B cell (primary cell): ENCODE measurements around the gene RIPOR2. TPM values are rescaled to one million over a fixed set of nuclear protein-coding genes. Genes with fewer than 3 reads are reported as not detected.
A peak's percentile ranks its signal among the peaks of the same experiment; 100 is the strongest.

Source experiments
- ATAC-seq: fragments of 200-7000 bp; cut with Tn5 transposase; one replicate; pipeline ENCODE4 v1.10.0; 2021; ENCODE audit warnings: low read depth, mild to moderate bottlenecking, moderate number of reproducible peaks, moderate library complexity
- CTCF ChIA-PET: fragments of 350-600 bp; sonication (Branson Sonifier 250); formaldehyde crosslinking; loops from one replicate; lab custom pipeline; 2021; ENCODE audit warnings: antibody characterized with exemption, inconsistent platforms; lab: Charles Lee
- POLR2A ChIA-PET: fragments of 350-600 bp; sonication (Branson Sonifier 250); formaldehyde crosslinking; loops from one replicate; lab custom pipeline; 2021; ENCODE audit warnings: antibody characterized with exemption; lab: Charles Lee
- DNase-seq: peaks from one replicate; pipeline ENCODE4 v3.0.0; 2013
- H2AFZ ChIP-seq: 2 replicates; pipeline ENCODE4 v1.6.1; 2012; ENCODE audit warnings: mild to moderate bottlenecking, low read depth, low read length; ENCODE audit not compliant: insufficient read depth, poor library complexity, severe bottlenecking
- H3K27ac ChIP-seq, 2 donors: 1 replicate in 1 of 2; 2 replicates in 1 of 2; pipeline ENCODE4 v1.5.1; 2012 to 2013; ENCODE audit warnings: low read length in 2 of 2, mild to moderate bottlenecking in 2 of 2, moderate library complexity in 1 of 2
- H3K27me3 ChIP-seq, 4 experiments: fragments of 200-600 bp in 1 of 4; sonication (generic) in 1 of 4; replicated peaks in 1 of 4; 1 replicate in 2 of 4; 2 replicates in 2 of 4; pipeline versions ENCODE4 v1.6.1 to v1.7.0; 2013 to 2016; ENCODE audit warnings: low read length in 3 of 4, mild to moderate bottlenecking in 2 of 4, mixed read lengths in 1 of 4, moderate library complexity in 1 of 4; ENCODE audit not compliant: insufficient read depth in 4 of 4, control insufficient read depth in 3 of 4; ENCODE audit errors: control extremely low read depth in 1 of 4
- H3K36me3 ChIP-seq, 2 experiments: replicated peaks in 1 of 2; 1 replicate in 1 of 2; 2 replicates in 1 of 2; pipeline versions ENCODE4 v1.6.1 to v1.7.1; 2013; ENCODE audit warnings: low read length in 1 of 2; ENCODE audit not compliant: insufficient read depth in 2 of 2, control insufficient read depth in 1 of 2; ENCODE audit errors: control extremely low read depth in 1 of 2, extremely low read depth in 1 of 2
- H3K4me1 ChIP-seq, 2 donors: fragments of 200-600 bp in 1 of 2; sonication (generic) in 1 of 2; 1 replicate in 1 of 2; 2 replicates in 1 of 2; pipeline versions ENCODE4 v1.5.1 to v1.6.1; 2013 to 2017; ENCODE audit warnings: low read length in 2 of 2; ENCODE audit not compliant: control insufficient read depth in 2 of 2, insufficient read depth in 2 of 2
- H3K4me2 ChIP-seq: replicated peaks from 2 replicates; pipeline ENCODE3; 2012; ENCODE audit warnings: mild to moderate bottlenecking, low read depth, low read length; ENCODE audit not compliant: poor library complexity, severe bottlenecking
- H3K4me3 ChIP-seq, 5 experiments: fragments of 200-600 bp in 1 of 5; sonication (generic) in 1 of 5; 1 replicate in 3 of 5; 2 replicates in 2 of 5; pipeline versions ENCODE4 v1.5.1 to v1.7.0; 2011 to 2016; ENCODE audit warnings: low read length in 4 of 5, mild to moderate bottlenecking in 4 of 5, low read depth in 2 of 5, control low read depth in 1 of 5, moderate library complexity in 1 of 5; ENCODE audit not compliant: insufficient read depth in 1 of 5; ENCODE audit errors: control extremely low read depth in 1 of 5, extremely low read depth in 1 of 5
- H3K79me2 ChIP-seq: fragments of 200-600 bp; sonication (generic); one replicate; pipeline ENCODE4 v1.6.0; 2016; ENCODE audit warnings: low read length; ENCODE audit not compliant: control insufficient read depth, insufficient read depth
- H3K9ac ChIP-seq: fragments of 200-600 bp; sonication (generic); 2 replicates; pipeline ENCODE4 v1.6.1; 2017; ENCODE audit warnings: mild to moderate bottlenecking, low read length, moderate library complexity
- H3K9me3 ChIP-seq, 3 donors: one replicate each; pipeline versions ENCODE4 v1.6.1 to v1.7.1; 2013; ENCODE audit warnings: low read length in 2 of 3; ENCODE audit not compliant: control insufficient read depth in 2 of 3, insufficient read depth in 1 of 3; ENCODE audit errors: control extremely low read depth in 1 of 3
- H4K20me1 ChIP-seq: 2 replicates; pipeline ENCODE4 v1.6.0; 2012; ENCODE audit warnings: mild to moderate bottlenecking, low read length; ENCODE audit not compliant: insufficient read depth, control insufficient read depth, poor library complexity, severe bottlenecking
- H3K27ac Mint-ChIP-seq: one replicate; pipeline ENCODE4 v1.8.0; 2021; ENCODE audit warnings: mixed read lengths
- H3K27me3 Mint-ChIP-seq: one replicate; pipeline ENCODE4 v1.8.0; 2021; ENCODE audit warnings: mixed read lengths
- H3K4me1 Mint-ChIP-seq: one replicate; pipeline ENCODE4 v1.8.0; 2021; ENCODE audit warnings: mixed read lengths
- H3K4me3 Mint-ChIP-seq: one replicate; pipeline ENCODE4 v1.8.0; 2021; ENCODE audit warnings: mixed read lengths
- H3K9me3 Mint-ChIP-seq: one replicate; pipeline ENCODE4 v1.8.0; 2022; ENCODE audit warnings: mixed read lengths; ENCODE audit not compliant: insufficient read depth
- EZH2 ChIP-seq: IDR thresholded peaks from 2 replicates; pipeline ENCODE4 v1.6.1; 2012; ENCODE audit warnings: borderline replicate concordance, low read depth, mild to moderate bottlenecking, moderate library complexity, low read length; ENCODE audit not compliant: insufficient read depth, poor library complexity, severe bottlenecking
- WGBS: methylation state at CpG from one replicate; pipeline ENCODE4 v1.1.5; 2013; ENCODE audit warnings: missing lambda C conversion rate; ENCODE audit not compliant: insufficient coverage; 5-methylcytosine and 5-hydroxymethylcytosine counted together
- intact Hi-C: fragments of 100-400 bp; cut with micrococcal nuclease; formaldehyde crosslinking; loops from one replicate; pipeline ENCODE4 v1.10.0; 2022
- polyA plus RNA-seq: library from polyadenylated mRNA; depleted of rRNA; stranded (reverse); fragments of >200 nt; gene quantifications from 2 replicates; pipeline ENCODE4 v1.2.3, GENCODE V29; 2012
- total RNA-seq, 2 donors: library from RNA; stranded (reverse); fragments of 120-200 nt in 1 of 2; gene quantifications; 1 replicate in 1 of 2; 2 replicates in 1 of 2; pipeline versions ENCODE4 v1.2.3 to v1.2.4, GENCODE V29; 2013 to 2022
- TF ChIP-seq, protein P1 (sequence below): fragments of 200-600 bp; IDR thresholded peaks from one replicate; pipeline ENCODE4 v1.8.0; 2022; ENCODE audit warnings: antibody characterized with exemption, mild to moderate bottlenecking

Gene RIPOR2
- total and polyA plus RNA-seq, 2 donors (not counting 1 experiment from before 2014, with no cell fraction given): 300 to 430 TPM

DNA sequence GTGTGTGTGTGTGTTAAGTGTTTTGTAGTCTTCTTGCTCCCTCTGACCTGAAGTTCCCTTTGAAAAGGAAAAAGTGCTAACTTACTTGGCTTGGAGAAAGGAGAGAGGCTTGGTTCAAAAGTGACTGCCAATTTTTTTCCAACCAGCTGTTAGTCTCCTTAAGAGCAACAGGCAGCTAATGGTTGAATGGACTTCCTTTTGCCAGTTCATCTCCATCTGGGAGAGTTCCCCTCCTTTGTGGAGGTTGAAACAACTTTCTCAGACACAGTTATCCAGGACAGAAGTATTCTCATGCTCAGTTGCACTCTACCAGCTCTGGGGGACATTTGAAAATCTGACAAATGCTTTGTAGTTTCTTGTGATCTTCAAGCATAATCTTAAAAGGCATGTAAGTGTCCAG is 4.5 kb downstream of the RIPOR2 start:
- Mint-ChIP-seq H3K27me3 (no peaks in the 10 kb centered on the region), H3K9me3 (peaks cover 4% of the 10 kb centered on the region), H3K4me3 (peak overlapping the region; percentile 95), H3K27ac (peak overlapping the region; percentile 90), H3K4me1 (peaks cover 65% of the 10 kb centered on the region)
- H3K27ac ChIP-seq: peak overlapping the region; percentile 63 to 93
- H3K4me1 ChIP-seq: peaks cover 53 to 57% of the 10 kb centered on the region in 2 donors
- H2AFZ ChIP-seq: no peak overlapping the region
- CTCF ChIA-PET: interaction anchor here (1.0 to 19.0 kb wide), 3 partner anchors 30 to 75 kb away, joined by 3 to 465 read pairs (median 3); no protein-coding TSS in a partner anchor
- H3K9ac ChIP-seq: peak overlapping the region; percentile 84
- H3K9me3 ChIP-seq: no peaks in the 10 kb centered on the region
- H3K79me2 ChIP-seq: peaks cover 99% of the 10 kb centered on the region
- POLR2A ChIA-PET: interaction anchor here (1.0 to 5.6 kb wide), 5 partner anchors 20 to 120 kb away, joined by 3 to 46 read pairs (median 4); no protein-coding TSS in a partner anchor
- DNase-seq (no peak), ATAC-seq (no peak)
- peak overlapping the region; percentile 72 to 100 (median 86) for H3K4me3 ChIP-seq
- peaks cover 59% of the 10 kb centered on the region for H4K20me1 ChIP-seq
- peak overlapping the region; percentile 77 for H3K4me2 ChIP-seq
- no peak for TF ChIP-seq EZH2
- TF ChIP-seq, protein P1, sequence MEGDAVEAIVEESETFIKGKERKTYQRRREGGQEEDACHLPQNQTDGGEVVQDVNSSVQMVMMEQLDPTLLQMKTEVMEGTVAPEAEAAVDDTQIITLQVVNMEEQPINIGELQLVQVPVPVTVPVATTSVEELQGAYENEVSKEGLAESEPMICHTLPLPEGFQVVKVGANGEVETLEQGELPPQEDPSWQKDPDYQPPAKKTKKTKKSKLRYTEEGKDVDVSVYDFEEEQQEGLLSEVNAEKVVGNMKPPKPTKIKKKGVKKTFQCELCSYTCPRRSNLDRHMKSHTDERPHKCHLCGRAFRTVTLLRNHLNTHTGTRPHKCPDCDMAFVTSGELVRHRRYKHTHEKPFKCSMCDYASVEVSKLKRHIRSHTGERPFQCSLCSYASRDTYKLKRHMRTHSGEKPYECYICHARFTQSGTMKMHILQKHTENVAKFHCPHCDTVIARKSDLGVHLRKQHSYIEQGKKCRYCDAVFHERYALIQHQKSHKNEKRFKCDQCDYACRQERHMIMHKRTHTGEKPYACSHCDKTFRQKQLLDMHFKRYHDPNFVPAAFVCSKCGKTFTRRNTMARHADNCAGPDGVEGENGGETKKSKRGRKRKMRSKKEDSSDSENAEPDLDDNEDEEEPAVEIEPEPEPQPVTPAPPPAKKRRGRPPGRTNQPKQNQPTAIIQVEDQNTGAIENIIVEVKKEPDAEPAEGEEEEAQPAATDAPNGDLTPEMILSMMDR: no peak
- intact Hi-C loops: loop anchor here (5.0 kb wide), 2 partner anchors 34 to 141 kb away; no protein-coding TSS in a partner anchor
- peaks cover 8 to 72% of the 10 kb centered on the region in 2 experiments for H3K36me3 ChIP-seq
- H3K27me3 ChIP-seq: no peaks in the 10 kb centered on the region

DNA sequence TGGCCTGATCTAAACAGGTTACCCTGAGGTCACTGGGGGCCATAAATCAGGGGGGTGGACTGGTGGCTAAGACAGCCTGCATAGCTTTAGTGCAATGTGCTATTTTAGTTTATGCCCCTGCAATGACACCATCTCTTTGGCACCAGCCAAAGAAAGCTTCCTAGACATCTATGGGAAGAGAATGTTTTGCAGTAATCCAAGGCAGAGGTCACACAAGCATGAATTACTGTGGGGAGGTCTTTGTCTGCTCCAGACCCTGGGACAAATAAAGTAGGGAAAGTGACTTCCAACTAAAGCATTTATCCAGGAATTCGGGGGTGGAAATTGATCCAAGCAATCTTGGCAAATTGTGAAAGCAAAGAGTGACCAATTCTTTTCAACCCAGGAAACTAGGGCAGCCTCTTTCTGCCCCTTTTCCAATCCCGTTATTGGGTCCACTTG is 5.3 kb downstream of the RIPOR2 start:
- 83% methylated on average over 1 of the region's 2 CpGs for WGBS
- Histone ChIP-seq H4K20me1 (peaks cover 62% of the 10 kb centered on the region), H3K4me1 (peaks cover 57 to 63% of the 10 kb centered on the region in 2 donors), H3K27me3 (no peaks in the 10 kb centered on the region), H3K27ac (peak overlapping the region; percentile 11 to 93), H3K4me3 (peak overlapping the region; percentile 14 to 100 (median 72)), H3K79me2 (peaks cover 100% of the 10 kb centered on the region), H3K9ac (peak overlapping the region; percentile 84), H3K9me3 (no peaks in the 10 kb centered on the region), H3K4me2 (peak overlapping the region; percentile 77), H2AFZ (no peak overlapping the region), H3K36me3 (peaks cover 10 to 75% of the 10 kb centered on the region in 2 experiments)
- TF ChIP-seq, protein P1: no peak
- ChIA-PET POLR2A (interaction anchor here (0.6 to 3.0 kb wide), 6 partner anchors 12 to 121 kb away, joined by 3 to 10 read pairs (median 5); no protein-coding TSS in a partner anchor), CTCF (interaction anchor here (0.8 to 19.0 kb wide), 5 partner anchors 11 to 88 kb away, joined by 3 to 465 read pairs (median 4); no protein-coding TSS in a partner anchor)
- Mint-ChIP-seq H3K9me3 (peaks cover 4% of the 10 kb centered on the region), H3K4me3 (peak overlapping the region; percentile 97), H3K27me3 (no peaks in the 10 kb centered on the region), H3K4me1 (peaks cover 69% of the 10 kb centered on the region), H3K27ac (peak overlapping the region; percentile 83)
- intact Hi-C loops: loop anchor here (5.0 kb wide), 2 partner anchors 33 to 142 kb away; no protein-coding TSS in a partner anchor
- ATAC-seq (no peak), DNase-seq (no peak)
